ENCODE data around the gene UPK3A.

- no peak for TF ChIP-seq EZH2 (IDR thresholded peaks at IDR 0.05; ENCODE audit: low read depth, unreplicated experiment)
- TF ChIP-seq, protein P1, sequence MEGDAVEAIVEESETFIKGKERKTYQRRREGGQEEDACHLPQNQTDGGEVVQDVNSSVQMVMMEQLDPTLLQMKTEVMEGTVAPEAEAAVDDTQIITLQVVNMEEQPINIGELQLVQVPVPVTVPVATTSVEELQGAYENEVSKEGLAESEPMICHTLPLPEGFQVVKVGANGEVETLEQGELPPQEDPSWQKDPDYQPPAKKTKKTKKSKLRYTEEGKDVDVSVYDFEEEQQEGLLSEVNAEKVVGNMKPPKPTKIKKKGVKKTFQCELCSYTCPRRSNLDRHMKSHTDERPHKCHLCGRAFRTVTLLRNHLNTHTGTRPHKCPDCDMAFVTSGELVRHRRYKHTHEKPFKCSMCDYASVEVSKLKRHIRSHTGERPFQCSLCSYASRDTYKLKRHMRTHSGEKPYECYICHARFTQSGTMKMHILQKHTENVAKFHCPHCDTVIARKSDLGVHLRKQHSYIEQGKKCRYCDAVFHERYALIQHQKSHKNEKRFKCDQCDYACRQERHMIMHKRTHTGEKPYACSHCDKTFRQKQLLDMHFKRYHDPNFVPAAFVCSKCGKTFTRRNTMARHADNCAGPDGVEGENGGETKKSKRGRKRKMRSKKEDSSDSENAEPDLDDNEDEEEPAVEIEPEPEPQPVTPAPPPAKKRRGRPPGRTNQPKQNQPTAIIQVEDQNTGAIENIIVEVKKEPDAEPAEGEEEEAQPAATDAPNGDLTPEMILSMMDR (conservative IDR thresholded peaks at IDR 0.05; ENCODE audit: low read depth in 2 of 2), result no peak
- TF ChIP-seq POLR2AphosphoS5 (IDR thresholded peaks at IDR 0.05; ENCODE audit: low read depth), result no peak
- TF ChIP-seq EZH2phosphoT487 (IDR thresholded peaks at IDR 0.05; ENCODE audit: unreplicated experiment), result no peak
- TF ChIP-seq, protein P2, sequence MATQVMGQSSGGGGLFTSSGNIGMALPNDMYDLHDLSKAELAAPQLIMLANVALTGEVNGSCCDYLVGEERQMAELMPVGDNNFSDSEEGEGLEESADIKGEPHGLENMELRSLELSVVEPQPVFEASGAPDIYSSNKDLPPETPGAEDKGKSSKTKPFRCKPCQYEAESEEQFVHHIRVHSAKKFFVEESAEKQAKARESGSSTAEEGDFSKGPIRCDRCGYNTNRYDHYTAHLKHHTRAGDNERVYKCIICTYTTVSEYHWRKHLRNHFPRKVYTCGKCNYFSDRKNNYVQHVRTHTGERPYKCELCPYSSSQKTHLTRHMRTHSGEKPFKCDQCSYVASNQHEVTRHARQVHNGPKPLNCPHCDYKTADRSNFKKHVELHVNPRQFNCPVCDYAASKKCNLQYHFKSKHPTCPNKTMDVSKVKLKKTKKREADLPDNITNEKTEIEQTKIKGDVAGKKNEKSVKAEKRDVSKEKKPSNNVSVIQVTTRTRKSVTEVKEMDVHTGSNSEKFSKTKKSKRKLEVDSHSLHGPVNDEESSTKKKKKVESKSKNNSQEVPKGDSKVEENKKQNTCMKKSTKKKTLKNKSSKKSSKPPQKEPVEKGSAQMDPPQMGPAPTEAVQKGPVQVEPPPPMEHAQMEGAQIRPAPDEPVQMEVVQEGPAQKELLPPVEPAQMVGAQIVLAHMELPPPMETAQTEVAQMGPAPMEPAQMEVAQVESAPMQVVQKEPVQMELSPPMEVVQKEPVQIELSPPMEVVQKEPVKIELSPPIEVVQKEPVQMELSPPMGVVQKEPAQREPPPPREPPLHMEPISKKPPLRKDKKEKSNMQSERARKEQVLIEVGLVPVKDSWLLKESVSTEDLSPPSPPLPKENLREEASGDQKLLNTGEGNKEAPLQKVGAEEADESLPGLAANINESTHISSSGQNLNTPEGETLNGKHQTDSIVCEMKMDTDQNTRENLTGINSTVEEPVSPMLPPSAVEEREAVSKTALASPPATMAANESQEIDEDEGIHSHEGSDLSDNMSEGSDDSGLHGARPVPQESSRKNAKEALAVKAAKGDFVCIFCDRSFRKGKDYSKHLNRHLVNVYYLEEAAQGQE (IDR thresholded peaks at IDR 0.05; ENCODE audit: unreplicated experiment), result no peak
- no peak for TF ChIP-seq ZNF331 (CRISPR knock-in tag; IDR thresholded peaks at IDR 0.05; ENCODE audit: low read depth)
- TF ChIP-seq, protein P3, sequence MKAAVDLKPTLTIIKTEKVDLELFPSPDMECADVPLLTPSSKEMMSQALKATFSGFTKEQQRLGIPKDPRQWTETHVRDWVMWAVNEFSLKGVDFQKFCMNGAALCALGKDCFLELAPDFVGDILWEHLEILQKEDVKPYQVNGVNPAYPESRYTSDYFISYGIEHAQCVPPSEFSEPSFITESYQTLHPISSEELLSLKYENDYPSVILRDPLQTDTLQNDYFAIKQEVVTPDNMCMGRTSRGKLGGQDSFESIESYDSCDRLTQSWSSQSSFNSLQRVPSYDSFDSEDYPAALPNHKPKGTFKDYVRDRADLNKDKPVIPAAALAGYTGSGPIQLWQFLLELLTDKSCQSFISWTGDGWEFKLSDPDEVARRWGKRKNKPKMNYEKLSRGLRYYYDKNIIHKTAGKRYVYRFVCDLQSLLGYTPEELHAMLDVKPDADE (IDR thresholded peaks at IDR 0.05), result no peak
These were observed 49.8 kb downstream of the UPK3A start for GRCh38 chr22:45334528-45334927.

Data from GM23338 (cell line).